Kidney (tissue), 14 donors: ENCODE results near the gene ACADS. TPM values are rescaled to one million over a fixed set of nuclear protein-coding genes. Genes with fewer than 3 reads are reported as not detected.

Experiments
- DNase-seq, 5 donors: peaks; one replicate each; pipeline ENCODE4 v3.0.0-alpha.2; 2013 to 2020
- FAIRE-seq: peaks from 2 replicates; lab custom pipeline; 2012; peaks lifted over from hg19 to GRCh38; lab: Jason Lieb, UNC
- H3K27ac ChIP-seq, 2 donors: one replicate each; pipeline ENCODE4 v1.7.0; 2013; ENCODE audit warnings: low read depth in 2 of 2, low read length in 2 of 2, inconsistent platforms in 1 of 2
- H3K27me3 ChIP-seq: one replicate; pipeline ENCODE4 v1.7.1; 2013; ENCODE audit warnings: low read length, inconsistent platforms; ENCODE audit not compliant: control insufficient read depth, insufficient read depth
- H3K36me3 ChIP-seq, 3 donors: one replicate each; pipeline versions ENCODE4 v1.7.0 to v1.7.1; 2013; ENCODE audit warnings: low read length in 3 of 3, control low read depth in 1 of 3, inconsistent platforms in 1 of 3; ENCODE audit not compliant: insufficient read depth in 3 of 3, control insufficient read depth in 2 of 3
- H3K4me1 ChIP-seq, 3 donors: one replicate each; pipeline versions ENCODE4 v1.7.0 to v1.7.1; 2013; ENCODE audit warnings: low read length in 3 of 3, inconsistent platforms in 1 of 3, low read depth in 1 of 3; ENCODE audit not compliant: control insufficient read depth in 2 of 3, insufficient read depth in 2 of 3
- H3K4me3 ChIP-seq, 3 donors: one replicate each; pipeline versions ENCODE4 v1.7.0 to v1.8.1; 2013; ENCODE audit warnings: low read length in 3 of 3, control low read depth in 1 of 3, inconsistent platforms in 1 of 3
- H3K9ac ChIP-seq, 3 donors: one replicate each; pipeline versions ENCODE4 v1.7.0 to v1.7.1; 2013; ENCODE audit warnings: low read length in 3 of 3, control low read depth in 1 of 3, inconsistent platforms in 1 of 3
- H3K9me3 ChIP-seq, 3 donors: one replicate each; pipeline versions ENCODE4 v1.7.0 to v1.7.1; 2013; ENCODE audit warnings: low read length in 3 of 3, control low read depth in 1 of 3, inconsistent platforms in 1 of 3; ENCODE audit not compliant: control insufficient read depth in 2 of 3, insufficient read depth in 1 of 3
- CTCF ChIP-seq: IDR thresholded peaks from 3 replicates; pipeline ENCODE4 v1.5.1; 2012; ENCODE audit warnings: mild to moderate bottlenecking, moderate library complexity, borderline replicate concordance; ENCODE audit not compliant: insufficient read depth; ENCODE audit errors: extremely low read depth
- intact Hi-C: fragments of 100-400 bp; cut with DNase I; formaldehyde crosslinking; loops from one replicate; pipeline ENCODE4 v1.11.1; 2022
- polyA plus RNA-seq: library from polyadenylated mRNA; stranded (reverse); fragments of 350-450 nt; fragmentation: Illumina TruSeq; extraction: RNeasy Lipid Tissue Mini Kit (QIAGEN cat#74804); gene quantifications from one replicate; pipeline ENCODE4 v1.2.3, GENCODE V29; 2014; ENCODE audit warnings: low read depth, low replicate concordance; ENCODE audit not compliant: insufficient read depth
- total RNA-seq: library from RNA; stranded (reverse); fragmentation: NEBNext Ultra II Directional; extraction: Animal tissue kit (Norgen Biotek cat#: 25700); gene quantifications from one replicate; pipeline ENCODE4 v1.2.1, GENCODE V29; 2021
- donor health status: control.
- donor health status: control.
- donor health status: control.
- donor health status: control.
- donor health status: control.
- donor health status: DM: yes; HTN: yes; CAD: no.
- donor health status: Normal renal cell carcinoma (clear cell type).

Gene ACADS
- total and polyA plus RNA-seq, 2 donors from 2014 or later: 24.4 to 133 TPM

- H3K4me1 ChIP-seq: peaks cover 0 to 5% (median 0%) of the 10 kb centered on the region in 3 donors
Measured at GRCh38 chr12:120757949-120758348, 32.3 kb downstream of the ACADS start.

DNA sequence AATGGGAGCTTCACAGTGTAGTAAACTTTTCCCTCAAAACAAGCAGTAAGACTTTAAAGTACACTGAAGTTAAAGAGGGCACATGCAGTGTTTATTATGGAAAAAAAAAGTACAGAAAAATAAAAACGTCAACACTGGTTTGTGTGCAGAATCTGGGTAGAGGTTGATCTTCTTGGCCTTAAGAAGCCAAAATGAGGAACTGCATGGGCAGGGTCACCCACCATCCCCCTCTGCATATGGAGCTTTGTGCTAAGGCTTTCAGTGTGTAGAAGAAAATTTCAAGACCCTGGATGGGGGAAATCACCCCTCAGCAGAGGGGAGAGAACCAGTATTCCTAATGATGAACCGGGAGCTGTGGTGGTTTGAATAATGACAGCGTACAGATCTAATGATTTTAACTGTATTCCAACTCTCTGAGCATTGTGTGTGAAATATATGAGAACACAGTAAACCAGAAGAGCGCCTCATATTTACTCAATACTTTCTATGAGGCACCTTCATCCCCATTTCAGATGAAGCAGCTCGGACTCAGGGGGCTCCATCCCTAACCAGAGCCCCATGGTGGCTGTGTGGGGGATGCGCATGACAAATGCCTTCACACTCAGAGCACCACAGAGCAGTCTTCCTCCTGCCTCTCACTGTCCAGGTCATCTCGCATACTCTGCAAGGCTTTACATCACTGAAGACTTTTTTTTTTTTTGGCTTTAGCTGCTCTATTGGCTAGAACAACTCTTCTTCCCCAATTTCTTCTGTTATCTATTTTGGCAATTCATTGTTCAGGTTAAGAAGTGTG lies 33.4 kb downstream of the ACADS start:
- no peaks in the 10 kb centered on the region for H3K9me3 ChIP-seq
- FAIRE-seq (no peak), DNase-seq (no peak)
- no peak overlapping the region for H3K9ac ChIP-seq
- no peak overlapping the region for H3K27ac ChIP-seq
- H3K27me3 ChIP-seq: no peaks in the 10 kb centered on the region
- H3K36me3 ChIP-seq: peaks cover 0 to 19% (median 10%) of the 10 kb centered on the region in 3 donors
- no peak for TF ChIP-seq CTCF
- intact Hi-C loops: no loop called here
- peaks cover 0 to 5% (median 0%) of the 10 kb centered on the region in 3 donors for H3K4me1 ChIP-seq
- H3K4me3 ChIP-seq: no peak overlapping the region

More at GRCh38 chr12:120757949-120758348, 32.3 kb downstream of the ACADS start:
- DNase-seq (peak in 1 of 5 donors; percentile 41), FAIRE-seq (no peak)
- Histone ChIP-seq H3K4me3 (no peak overlapping the region), H3K9ac (no peak overlapping the region), H3K9me3 (no peaks in the 10 kb centered on the region), H3K27me3 (no peaks in the 10 kb centered on the region), H3K27ac (no peak overlapping the region), H3K36me3 (peaks cover 0 to 13% (median 2%) of the 10 kb centered on the region in 3 donors)
- TF ChIP-seq CTCF: no peak
- intact Hi-C loops: no loop called here

DNA sequence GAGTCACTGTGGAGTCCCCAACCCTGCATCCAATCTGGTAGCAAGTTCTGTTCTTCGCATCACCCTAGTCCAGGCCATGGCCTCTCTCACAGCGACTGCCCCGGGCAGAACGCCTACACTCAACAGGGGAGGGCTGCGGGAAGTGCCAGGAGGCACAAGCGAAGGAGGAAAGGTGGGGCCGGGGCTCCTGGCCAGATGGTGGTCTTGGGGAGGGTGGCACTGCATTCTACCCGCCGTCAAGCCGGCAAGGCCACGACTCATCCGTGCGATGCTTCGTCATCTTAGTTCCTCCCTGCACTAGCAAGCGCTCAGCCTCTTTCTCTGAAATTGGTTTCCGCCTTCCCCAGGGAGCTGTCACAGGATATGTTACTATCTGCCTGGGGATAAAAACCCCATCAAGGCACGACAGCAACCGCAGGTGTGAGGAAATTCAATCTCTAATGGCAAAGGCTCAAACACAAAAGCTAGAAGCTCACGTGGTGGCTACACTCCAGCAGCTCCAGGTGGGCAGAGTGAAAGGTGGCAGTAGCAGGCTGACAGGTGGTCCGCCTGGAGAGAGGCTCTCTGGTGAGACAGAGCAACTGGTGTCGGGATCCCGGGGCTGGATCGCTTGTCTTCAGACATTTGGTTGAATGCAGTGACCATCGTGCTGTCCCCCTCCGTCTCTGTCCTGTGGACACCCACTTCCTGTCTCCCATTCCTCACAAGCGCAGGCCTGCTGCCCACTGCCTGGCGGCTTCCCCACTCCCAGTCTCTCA lies 34.1 kb downstream of the ACADS start:
- DNase-seq (peak in 4 of 5 donors; percentile 30 to 58 (median 51)), FAIRE-seq (no peak)
- no peak for TF ChIP-seq CTCF
- intact Hi-C loops: no loop called here
- Histone ChIP-seq H3K4me3 (no peak overlapping the region), H3K27ac (no peak overlapping the region), H3K9ac (no peak overlapping the region), H3K4me1 (peaks cover 0 to 5% (median 0%) of the 10 kb centered on the region in 3 donors), H3K9me3 (no peaks in the 10 kb centered on the region), H3K36me3 (peaks cover 3 to 25% (median 10%) of the 10 kb centered on the region in 3 donors), H3K27me3 (no peaks in the 10 kb centered on the region)
